Stimulated activated CD8-positive, alpha-beta memory T cell treated with anti-CD3 and anti-CD28 coated beads, Interleukin-2, amount 100 ng/mL, for 1 hour (primary cell): ENCODE results near the gene USP12.

Experiments used
- DNase-seq, 2 donors: peaks; one replicate each; pipeline ENCODE4 v3.0.0-alpha.2; 2020; ENCODE audit warnings: low read depth in 2 of 2

The USP12 gene

DNA sequence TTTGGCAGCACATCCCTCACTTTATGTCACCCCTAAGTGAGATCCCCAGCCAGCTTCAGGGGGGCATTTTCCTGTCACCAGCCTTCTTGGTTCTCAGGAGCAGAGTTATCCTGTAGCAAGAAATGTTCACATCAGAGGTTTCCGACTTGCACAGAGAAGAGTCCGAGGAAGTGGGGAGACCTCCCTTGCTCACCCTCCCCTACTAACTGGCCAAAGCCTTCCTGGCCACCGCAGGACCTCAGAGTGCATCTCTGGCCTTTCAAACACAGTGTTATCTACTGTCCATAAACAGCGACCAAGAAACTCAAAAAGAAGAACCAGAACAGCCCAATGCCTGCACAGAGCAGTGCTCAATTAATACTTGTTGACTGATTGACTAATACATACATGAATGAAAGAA is 134.4 kb downstream of the USP12 start:
- DNase-seq = no peak

DNA sequence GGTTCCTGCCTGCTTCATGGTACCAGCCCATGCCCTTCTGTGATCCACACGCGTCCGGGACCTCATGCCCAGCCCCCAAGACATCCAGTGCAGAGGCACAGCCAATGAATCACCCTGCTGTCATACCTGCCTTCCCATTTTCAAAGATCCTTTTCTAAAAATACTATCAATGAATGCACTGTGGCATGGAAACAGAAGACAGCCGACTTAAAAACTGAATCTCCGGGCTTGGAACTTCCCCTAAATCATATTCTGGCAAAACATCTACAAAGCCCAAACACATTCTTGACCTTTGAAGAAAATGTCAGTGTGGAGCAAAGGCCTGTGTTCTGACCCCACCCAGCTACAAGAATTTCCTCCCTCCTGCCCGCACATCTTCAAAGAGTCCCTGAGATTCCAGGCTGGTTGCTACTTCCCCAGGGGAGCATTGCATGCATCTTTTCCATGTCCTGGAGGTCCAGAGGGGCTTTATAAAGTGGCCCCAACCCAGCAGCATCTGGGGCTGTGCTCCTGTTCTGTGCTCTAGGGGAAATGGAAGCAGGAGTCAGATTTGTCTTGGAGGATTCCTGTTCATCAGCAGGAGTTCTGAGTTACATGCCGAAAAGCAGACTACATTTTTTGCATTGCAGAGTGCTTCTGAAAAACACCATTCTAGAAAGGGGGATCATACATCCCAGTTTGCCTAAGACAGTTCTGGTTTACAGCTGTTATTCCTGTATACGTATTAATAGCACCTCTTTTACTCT is 135.2 kb downstream of the USP12 start:
- no peak for DNase-seq

DNA sequence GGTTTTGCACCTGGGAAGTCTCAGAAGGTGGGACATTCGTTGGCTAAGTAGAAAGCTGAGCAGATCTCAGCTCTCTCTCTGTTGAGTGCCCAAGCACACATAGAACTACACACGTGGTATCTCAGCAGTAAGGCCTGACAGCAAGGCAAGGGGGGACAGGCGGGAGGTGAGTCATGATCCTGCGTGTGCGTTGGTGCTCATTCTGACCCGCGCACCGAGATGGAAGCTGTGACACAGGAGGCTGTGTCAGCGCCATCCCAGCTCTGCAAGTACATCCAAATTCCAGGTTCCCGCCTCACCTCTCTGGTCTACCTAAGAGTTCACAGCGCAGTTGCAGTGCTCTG is 135.7 kb downstream of the USP12 start:
- DNase-seq = no peak

DNA sequence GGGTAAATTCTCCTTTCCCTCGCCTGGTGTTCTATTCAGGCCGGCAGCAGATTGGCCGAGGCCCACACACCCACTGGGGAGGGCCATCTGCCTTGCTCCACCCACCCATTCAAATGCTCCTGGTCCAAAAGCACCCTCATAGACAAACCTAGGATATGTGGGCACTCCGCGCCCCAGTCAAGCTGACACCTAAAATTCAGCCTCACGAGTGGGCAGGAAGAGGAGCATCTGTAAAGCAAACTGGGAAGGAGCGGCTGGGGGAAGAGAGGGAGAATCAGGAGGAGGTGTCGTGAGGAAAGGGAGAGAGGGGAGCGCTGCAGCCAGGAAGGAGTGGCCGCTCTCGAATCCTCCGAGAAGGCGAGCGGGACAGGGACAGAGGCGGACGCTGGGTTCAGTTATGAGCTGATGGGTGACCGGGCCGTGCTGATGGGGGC is 136.9 kb downstream of the USP12 start:
- no peak for DNase-seq

DNA sequence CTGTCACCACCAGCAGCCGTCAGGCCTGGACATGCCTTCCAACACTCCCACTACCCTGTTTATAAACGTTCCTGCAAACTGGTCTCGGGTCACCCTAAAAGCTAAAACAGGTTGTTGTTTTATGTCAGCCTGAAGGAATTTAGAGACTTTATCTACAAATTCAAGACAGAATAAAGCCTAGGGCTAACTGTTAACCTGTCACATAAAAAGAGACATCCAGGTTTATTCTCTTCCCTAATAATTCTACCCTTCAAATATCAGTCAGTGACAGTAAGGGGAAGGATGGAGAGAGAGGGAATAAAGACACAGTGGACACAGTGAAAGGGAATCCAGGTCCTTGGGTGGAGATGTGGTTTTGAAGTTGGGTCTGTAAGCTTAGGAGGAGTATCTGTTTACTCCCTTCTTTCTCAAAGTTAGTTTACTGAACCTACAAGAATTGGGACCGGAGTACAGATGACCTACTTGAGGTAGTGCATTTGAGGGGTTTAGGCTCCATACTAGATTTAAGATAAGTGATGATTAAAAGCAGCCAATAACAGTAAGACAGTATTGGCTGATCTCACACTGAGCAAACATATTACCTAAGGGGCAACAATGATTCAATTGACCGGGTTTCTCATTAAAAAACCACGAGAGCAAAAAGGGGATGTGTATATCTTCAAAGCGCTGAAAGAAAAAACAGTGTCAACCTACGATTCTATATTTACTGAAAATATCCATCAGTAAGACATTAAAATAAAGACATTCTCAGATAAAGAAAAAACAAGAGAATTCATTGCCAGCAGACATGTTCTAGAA is 142.7 kb downstream of the USP12 start:
- DNase-seq = no peak

DNA sequence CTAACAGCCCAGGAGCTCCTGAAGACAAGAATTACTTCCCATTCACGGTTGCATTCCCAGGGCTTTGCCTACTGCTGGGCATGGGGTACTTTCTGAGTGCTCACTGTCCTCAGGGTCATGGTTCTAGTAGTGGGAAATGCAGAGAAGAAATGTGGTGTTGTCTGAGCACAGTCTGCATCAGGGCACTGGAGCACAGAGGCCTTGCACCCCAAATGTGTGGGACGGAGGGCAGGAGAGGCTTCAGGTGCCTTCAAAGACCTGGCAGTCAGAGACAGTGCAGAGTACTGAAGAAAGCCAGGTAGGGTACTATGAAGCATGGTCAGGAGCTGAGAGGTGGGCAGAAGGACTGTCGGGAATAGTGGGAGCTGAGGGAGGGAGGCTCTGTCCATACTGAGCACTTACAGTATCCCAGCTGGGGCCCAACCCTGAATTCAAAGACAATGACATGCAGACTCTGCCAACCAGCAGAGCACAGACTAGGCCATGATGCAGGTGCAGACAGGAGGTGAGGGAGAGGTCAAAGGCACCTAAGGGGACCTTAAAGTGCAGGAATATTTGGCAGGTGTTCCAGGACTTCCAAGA is 144.4 kb downstream of the USP12 start:
- no peak for DNase-seq

DNA sequence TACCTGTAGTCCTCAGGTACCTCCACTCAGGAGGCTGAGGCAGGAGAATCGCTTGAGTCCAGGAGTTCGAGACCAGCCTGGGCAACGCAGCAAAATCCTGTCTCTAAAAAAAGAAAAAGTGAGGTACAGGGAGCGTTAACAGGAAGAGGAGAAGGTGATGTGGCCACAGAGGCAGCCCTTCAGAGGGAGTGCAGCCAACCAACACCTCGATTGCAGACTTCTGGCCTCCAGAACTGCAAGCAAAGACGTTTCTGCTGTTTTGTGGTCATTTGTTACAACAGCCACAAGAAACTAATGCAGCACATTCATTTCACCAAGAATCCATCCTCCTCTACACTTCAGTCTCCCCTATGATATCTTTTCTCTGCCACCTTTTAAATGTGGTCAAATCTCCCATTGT is 145.2 kb downstream of the USP12 start:
- DNase-seq = no peak

DNA sequence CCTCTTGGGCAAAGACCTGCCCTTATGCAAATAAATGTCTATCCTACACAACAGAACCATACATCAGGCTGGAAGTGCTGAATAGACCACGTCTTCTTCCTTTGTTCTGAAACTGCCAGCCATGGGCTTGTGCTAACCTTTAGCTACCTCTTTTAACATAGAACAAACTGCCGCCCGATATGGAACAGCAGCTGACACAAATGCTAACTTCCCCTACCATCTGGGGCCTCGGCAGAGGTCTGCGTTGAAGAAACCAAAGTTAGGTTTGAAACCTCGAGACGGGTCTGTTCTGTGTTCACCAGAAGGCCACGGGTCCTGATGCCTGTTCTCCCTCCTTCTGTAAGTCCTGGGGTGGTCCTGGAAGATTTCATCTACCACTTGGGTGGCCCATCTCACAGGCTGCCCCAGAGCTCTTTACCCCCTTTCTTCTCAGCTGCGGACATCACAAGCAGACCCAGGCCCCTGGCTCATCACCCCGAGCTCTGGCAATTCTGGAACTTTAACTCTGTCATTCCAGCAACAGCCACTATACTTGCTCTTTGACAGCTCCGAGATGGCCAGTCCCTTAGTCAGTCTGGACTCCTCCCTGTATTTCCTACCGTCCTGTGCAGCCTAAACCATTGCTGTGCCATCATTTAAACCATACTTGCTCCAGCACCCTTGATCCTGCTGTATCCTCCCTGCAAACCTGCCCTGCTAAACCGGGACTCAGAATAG is 146.7 kb downstream of the USP12 start:
- no peak for DNase-seq

DNA sequence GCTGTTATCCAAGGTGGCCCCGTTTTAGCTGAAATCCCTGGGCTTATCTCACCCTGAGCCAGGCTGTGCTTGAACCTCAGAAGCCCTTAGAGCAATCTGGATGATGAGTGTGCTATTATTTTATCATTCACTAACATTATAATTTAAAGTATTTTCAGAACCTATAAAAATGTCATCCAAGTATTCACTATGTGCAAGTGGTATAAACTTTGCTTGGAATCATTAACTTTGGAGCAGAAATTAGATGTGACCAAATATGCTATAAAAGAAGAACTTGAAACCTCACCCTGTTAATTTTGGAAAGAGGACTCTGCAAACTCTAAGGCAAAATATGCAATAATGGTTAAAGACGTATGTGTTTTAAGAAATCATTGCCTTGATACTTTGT is 147.5 kb downstream of the USP12 start:
- DNase-seq = no peak

DNA sequence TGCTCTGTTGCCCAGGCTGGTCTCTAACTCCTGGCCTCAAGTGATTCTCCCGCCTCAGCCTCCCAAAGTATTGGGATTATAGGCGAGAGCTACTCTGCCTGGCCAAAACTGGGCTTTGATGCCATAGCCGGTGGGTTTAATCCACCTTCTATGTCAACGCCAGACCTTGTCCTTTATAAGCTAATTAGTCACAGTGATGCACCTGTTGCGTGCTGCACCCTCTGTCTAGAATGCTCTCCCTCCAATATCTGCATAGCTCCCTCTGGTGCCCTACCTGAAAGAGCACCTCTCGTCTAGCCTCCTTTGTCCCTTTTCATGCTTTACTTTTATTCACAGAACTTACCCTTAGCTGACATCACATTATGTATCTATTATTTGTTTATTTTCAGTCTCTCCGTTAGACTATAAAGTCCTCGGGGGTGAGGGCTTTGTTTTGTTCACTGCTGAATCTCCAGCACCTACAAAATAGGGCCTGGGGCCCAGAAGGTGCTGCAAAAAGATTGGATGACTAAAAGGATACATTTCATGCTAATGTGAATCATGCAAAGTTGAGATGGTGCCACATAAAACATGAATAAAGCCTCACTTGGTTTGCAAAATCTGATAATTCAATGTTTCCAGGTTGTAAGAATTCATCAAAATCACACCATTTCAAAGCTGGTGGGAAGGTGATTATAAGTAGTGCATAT is 148.1 kb downstream of the USP12 start:
- no peak for DNase-seq

DNA sequence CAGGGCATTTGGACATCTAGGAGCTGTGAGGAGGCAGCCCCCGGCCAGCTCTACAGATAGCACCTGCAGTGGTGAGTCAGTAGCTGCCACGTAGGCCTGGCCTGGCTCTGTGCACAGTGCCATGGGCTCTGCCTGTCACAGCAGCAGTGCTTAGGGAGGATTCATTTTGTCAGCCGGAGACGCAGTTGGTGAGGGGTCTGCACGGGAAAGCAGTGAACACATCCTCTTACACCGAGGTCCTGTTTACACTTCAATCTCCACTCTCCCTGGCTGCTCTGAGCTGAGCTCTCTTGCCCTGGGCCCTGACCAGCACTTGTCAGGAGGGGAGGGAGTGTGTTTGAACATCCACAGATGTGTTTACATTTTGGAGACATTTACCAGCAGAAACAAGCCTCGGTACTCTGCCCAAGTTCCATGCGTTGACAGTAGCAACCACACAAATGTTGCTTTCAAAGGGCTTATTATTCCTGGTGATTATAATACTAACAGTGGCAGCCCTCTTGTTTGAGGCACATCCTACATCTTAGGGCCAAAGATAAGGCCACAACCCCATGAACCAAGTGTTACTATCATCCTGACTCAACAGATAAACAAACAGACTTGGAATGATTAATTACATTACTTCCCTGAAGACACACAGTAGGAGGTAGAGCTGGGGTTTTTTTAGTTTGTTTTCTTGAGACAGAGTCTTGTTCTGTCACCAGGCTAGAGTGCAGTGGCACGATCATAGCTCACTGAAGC is 148.9 kb downstream of the USP12 start:
- no peak for DNase-seq

DNA sequence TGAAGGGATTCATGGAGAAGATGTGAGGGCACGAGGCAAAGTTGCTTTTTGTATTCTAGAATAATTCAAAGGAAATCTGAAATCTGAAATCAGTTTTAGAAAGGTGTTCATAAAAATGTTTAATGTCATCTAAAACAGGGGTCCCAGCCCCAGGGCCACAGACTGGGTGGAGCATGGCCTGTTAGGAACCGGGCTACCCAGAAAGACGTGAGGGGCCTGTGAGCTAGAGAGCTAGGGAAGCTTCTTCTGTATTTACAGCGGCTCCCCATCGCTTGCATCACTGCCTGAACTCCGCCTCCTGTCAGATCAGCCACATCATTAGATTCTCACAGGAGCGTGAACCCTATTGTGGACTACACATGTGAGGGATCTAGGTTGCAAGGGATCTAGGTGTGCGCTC is 151.2 kb downstream of the USP12 start:
- DNase-seq = no peak

DNA sequence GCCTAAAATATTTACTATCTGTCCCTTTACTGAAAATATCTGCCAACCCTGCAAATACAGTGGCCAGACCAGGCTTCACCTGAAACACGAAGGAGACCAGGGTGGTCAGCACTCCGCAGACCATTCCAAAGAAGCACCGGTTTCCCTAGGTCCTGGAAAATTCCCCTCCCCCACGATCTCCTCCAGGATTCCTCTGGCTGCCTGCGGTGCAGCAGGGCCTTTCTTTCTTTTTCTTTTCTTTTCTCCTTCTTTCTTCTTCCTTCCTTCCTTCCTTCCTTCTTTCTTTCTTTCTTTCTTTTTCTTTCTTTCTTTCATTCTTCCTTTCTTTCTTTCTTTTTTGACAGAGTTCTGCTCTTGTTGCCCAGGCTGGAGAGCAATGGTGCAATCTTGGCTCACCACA is 152.7 kb downstream of the USP12 start:
- no peak for DNase-seq

DNA sequence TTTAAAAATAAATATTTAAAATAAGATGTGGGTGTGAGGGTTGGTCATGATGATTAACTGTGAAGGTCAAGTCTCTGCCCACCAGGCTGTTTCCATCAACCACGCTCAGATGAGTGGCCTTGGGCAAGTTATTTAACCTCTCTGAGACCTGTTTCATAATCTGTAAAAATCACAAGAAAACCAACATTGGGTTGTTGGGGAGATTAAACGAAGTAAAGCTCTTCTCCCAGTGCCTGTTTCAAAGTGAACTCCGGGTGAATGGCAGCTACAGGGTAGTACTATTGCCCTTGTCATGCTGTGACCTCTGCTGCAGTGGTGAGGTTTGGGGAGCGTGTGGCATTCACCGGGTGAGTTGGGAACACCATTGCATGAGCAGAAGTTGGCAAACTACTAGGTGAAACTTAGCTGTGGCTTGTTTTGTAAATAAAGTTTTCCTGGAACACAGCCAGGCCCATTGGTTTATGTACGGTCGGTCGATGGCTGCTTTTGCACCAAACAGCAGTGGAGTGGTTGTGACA is 153.2 kb downstream of the USP12 start:
- DNase-seq = no peak

DNA sequence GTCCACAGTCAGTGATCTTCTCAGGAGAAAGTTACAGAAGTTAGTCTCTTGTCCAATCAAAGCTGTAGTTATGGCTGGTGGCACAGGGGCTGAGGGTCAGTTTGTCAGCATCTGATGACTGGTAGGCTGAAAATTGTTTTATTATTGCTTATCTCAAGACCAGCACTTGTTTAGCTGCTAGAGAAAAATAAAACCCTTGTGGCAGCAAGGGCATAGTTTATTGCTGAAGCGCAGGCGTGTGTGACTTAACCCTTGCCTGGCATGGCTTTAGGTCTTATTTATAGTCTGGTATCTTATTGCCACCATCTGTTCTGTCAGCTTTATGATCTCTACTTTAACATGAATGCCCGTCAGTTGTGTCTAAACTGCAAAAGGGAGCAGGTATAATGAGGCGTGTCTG is 154.7 kb downstream of the USP12 start:
- DNase-seq = no peak
